Uterus (tissue), 4 donors: ENCODE results near the gene TNS2. TPM values are rescaled to one million over a fixed set of nuclear protein-coding genes. Genes with fewer than 3 reads are reported as not detected.

Experiments
- DNase-seq, 2 donors: peaks; one replicate each; pipeline ENCODE4 v3.0.0-alpha.2; 2019 to 2020
- H3K27ac ChIP-seq, 2 donors: fragments of 200-600 bp; sonication (generic); 1 replicate in 1 of 2; 2 replicates in 1 of 2; pipeline ENCODE4 v1.5.1; 2016 to 2018
- H3K27me3 ChIP-seq, 2 donors: fragments of 200-600 bp; sonication (generic); one replicate each; pipeline ENCODE4 v1.5.1; 2018 to 2019; ENCODE audit warnings: control low read depth in 1 of 2
- H3K36me3 ChIP-seq, 2 donors: fragments of 200-600 bp; sonication (generic); one replicate each; pipeline ENCODE4 v1.5.1; 2019; ENCODE audit warnings: control low read depth in 1 of 2
- H3K4me1 ChIP-seq, 2 donors: fragments of 200-600 bp; sonication (generic); one replicate each; pipeline ENCODE4 v1.5.1; 2018 to 2019; ENCODE audit warnings: control low read depth in 1 of 2
- H3K4me3 ChIP-seq, 2 donors: fragments of 200-600 bp; sonication (generic); 1 replicate in 1 of 2; 2 replicates in 1 of 2; pipeline ENCODE4 v1.5.1; 2018 to 2019; ENCODE audit warnings: mild to moderate bottlenecking in 1 of 2
- H3K9me3 ChIP-seq, 2 donors: fragments of 200-600 bp; sonication (generic); one replicate each; pipeline ENCODE4 v1.5.1; 2019; ENCODE audit warnings: control low read depth in 1 of 2
- CTCF ChIP-seq, 4 experiments: fragments of 200-600 bp in 2 of 4; fragments of 450-650 bp in 2 of 4; sonication (generic) in 2 of 4; IDR thresholded peaks; one replicate each; pipeline ENCODE4 v1.5.1; 2016 to 2019; ENCODE audit warnings: antibody characterized with exemption in 4 of 4, mild to moderate bottlenecking in 2 of 4, moderate library complexity in 1 of 4
- POLR2A ChIP-seq, 2 donors: fragments of 450-650 bp; IDR thresholded peaks; one replicate each; pipeline ENCODE4 v1.6.1; 2016; ENCODE audit warnings: antibody characterized with exemption in 2 of 2, mild to moderate bottlenecking in 1 of 2, moderate library complexity in 1 of 2
- intact Hi-C: fragments of 100-400 bp; cut with DNase I; formaldehyde crosslinking; loops from one replicate; pipeline ENCODE4 v1.15.1; 2023; ENCODE audit warnings: low total_unique reads
- total RNA-seq, 4 donors: library from RNA; depleted of rRNA in 3 of 4; stranded (reverse); fragments of >200 nt in 3 of 4; gene quantifications; one replicate each; pipeline versions ENCODE4 v1.1.0 to v1.2.4, GENCODE V29; 2014 to 2023
- donor health status: DM: yes; HTN: yes; CAD: no.

Gene TNS2
- total RNA-seq, 4 donors from 2014 or later, result 64.0 to 394 (median 112) TPM

- no peaks in the 10 kb centered on the region for H3K9me3 ChIP-seq
- H3K27ac ChIP-seq, result peak overlapping the region; percentile 82 to 86
- TF ChIP-seq POLR2A (IDR thresholded peaks at IDR 0.05) (no peak), CTCF (IDR thresholded peaks at IDR 0.05) (no peak)
- no peaks in the 10 kb centered on the region for H3K36me3 ChIP-seq
- intact Hi-C loops, result loop anchor here (10.0 kb wide), 1 partner anchor 130 kb away; no protein-coding TSS in a partner anchor
- H3K27me3 ChIP-seq, result no peaks in the 10 kb centered on the region
- H3K4me1 ChIP-seq, result peaks cover 0 to 27% of the 10 kb centered on the region in 2 donors
- peak; percentile 38 for DNase-seq
- H3K4me3 ChIP-seq, result no peak overlapping the region
Observed at GRCh38 chr12:53064613-53065436, 15.0 kb downstream of the TNS2 start.

- intact Hi-C loops, result loop anchor here (10.0 kb wide), 1 partner anchor 129 kb away; no protein-coding TSS in a partner anchor
- no peak for TF ChIP-seq POLR2A (IDR thresholded peaks at IDR 0.05)
- TF ChIP-seq CTCF (IDR thresholded peaks at IDR 0.05), result no peak
- DNase-seq, result peak; percentile 28 to 36
- Histone ChIP-seq H3K27me3 (no peaks in the 10 kb centered on the region), H3K27ac (peak overlapping the region; percentile 82 to 86), H3K9me3 (no peaks in the 10 kb centered on the region), H3K4me3 (no peak overlapping the region), H3K4me1 (peaks cover 0 to 21% of the 10 kb centered on the region in 2 donors), H3K36me3 (no peaks in the 10 kb centered on the region)
Observed at GRCh38 chr12:53065470-53065869, 15.6 kb downstream of the TNS2 start.

- Histone ChIP-seq H3K4me3 (no peak overlapping the region), H3K27ac (peak overlapping the region; percentile 82 to 86), H3K27me3 (no peaks in the 10 kb centered on the region), H3K9me3 (no peaks in the 10 kb centered on the region), H3K4me1 (peaks cover 0 to 19% of the 10 kb centered on the region in 2 donors), H3K36me3 (no peaks in the 10 kb centered on the region)
- peak; percentile 87 to 89 for DNase-seq
- TF ChIP-seq CTCF (IDR thresholded peaks at IDR 0.05) (peak; percentile 88 to 96 (median 92)), POLR2A (IDR thresholded peaks at IDR 0.05) (peak in 1 of 2 donors; percentile 26)
- intact Hi-C loops, result loop anchor here (2.0 to 10.0 kb wide), 2 partner anchors 33 to 129 kb away; no protein-coding TSS in a partner anchor
Observed at GRCh38 chr12:53065975-53066931, 16.4 kb downstream of the TNS2 start.

GRCh38 chr12:53067074-53067992 lies 17.5 kb downstream of the TNS2 start:
- no peaks in the 10 kb centered on the region for H3K9me3 ChIP-seq
- DNase-seq, result peak in 1 of 2 donors; percentile 14
- H3K4me3 ChIP-seq, result no peak overlapping the region
- H3K4me1 ChIP-seq, result peaks cover 2 to 12% of the 10 kb centered on the region in 2 donors
- peak overlapping the region; percentile 86 to 89 for H3K27ac ChIP-seq
- H3K36me3 ChIP-seq, result no peaks in the 10 kb centered on the region
- intact Hi-C loops, result loop anchor here (2.0 to 10.0 kb wide), 2 partner anchors 31 to 127 kb away; no protein-coding TSS in a partner anchor
- H3K27me3 ChIP-seq, result no peaks in the 10 kb centered on the region
- no peak for TF ChIP-seq POLR2A (IDR thresholded peaks at IDR 0.05)
- TF ChIP-seq CTCF (IDR thresholded peaks at IDR 0.05), result no peak
